ENCODE measurements around the gene PREP.

DNA sequence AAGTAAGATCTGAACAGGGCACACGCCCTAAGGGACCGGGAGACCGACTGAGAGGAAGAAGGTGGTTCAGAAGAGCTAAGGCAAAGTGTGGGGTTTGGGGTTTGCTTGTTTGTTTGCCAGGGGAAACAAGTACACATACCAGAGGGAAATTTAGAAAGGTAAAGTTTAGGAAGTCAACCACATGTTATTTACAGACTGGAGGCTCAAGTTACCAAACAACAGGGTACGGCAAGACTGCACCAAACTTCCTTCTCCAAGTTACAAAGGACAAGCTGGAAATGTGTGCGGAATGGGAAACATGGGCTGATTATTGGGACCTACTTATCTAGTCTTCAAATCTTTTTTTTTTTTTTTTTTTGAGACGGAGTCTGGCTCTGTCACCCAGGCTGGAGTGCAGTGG lies 11.2 kb downstream of the PREP start:
- TF ChIP-seq, protein P1, sequence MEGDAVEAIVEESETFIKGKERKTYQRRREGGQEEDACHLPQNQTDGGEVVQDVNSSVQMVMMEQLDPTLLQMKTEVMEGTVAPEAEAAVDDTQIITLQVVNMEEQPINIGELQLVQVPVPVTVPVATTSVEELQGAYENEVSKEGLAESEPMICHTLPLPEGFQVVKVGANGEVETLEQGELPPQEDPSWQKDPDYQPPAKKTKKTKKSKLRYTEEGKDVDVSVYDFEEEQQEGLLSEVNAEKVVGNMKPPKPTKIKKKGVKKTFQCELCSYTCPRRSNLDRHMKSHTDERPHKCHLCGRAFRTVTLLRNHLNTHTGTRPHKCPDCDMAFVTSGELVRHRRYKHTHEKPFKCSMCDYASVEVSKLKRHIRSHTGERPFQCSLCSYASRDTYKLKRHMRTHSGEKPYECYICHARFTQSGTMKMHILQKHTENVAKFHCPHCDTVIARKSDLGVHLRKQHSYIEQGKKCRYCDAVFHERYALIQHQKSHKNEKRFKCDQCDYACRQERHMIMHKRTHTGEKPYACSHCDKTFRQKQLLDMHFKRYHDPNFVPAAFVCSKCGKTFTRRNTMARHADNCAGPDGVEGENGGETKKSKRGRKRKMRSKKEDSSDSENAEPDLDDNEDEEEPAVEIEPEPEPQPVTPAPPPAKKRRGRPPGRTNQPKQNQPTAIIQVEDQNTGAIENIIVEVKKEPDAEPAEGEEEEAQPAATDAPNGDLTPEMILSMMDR (IDR thresholded peaks at IDR 0.05; ENCODE audit: insufficient read depth, low read depth, low read length): no peak
- TF ChIP-seq EZH2 (IDR thresholded peaks at IDR 0.05; ENCODE audit: insufficient read depth, low read length): no peak

Data from astrocyte (in vitro differentiated cells and primary cell).